WTC11 (cell line): Measurements from ENCODE around the gene VDAC1. TPM values are rescaled to one million over a fixed set of nuclear protein-coding genes. Genes with fewer than 3 reads are reported as not detected.

Experiments used
- ATAC-seq: fragments of 200-7000 bp; cut with Tn5 transposase; 2 replicates; pipeline ENCODE4 v1.10.0; 2021; ENCODE audit warnings: mild to moderate bottlenecking, moderate library complexity
- CTCF ChIA-PET: fragments of 300-600 bp; sonication (Branson Sonifier 250); formaldehyde crosslinking; loops from one replicate; lab custom pipeline; 2021; ENCODE audit warnings: antibody characterized with exemption; lab: Charles Lee
- POLR2A ChIA-PET: fragments of 350-600 bp; sonication (Branson Sonifier 250); formaldehyde crosslinking; loops from one replicate; lab custom pipeline; 2021; ENCODE audit warnings: antibody characterized with exemption; lab: Charles Lee
- DNase-seq: peaks from one replicate; pipeline ENCODE4 v3.0.0; 2021; ENCODE audit warnings: low spot score
- H3K27ac Mint-ChIP-seq: 2 replicates; pipeline ENCODE4 v1.8.0; 2021; ENCODE audit warnings: mixed read lengths
- H3K27me3 Mint-ChIP-seq: 2 replicates; pipeline ENCODE4 v1.8.0; 2021; ENCODE audit warnings: low read depth, mild to moderate bottlenecking, moderate library complexity, mixed read lengths
- H3K36me3 Mint-ChIP-seq: 2 replicates; pipeline ENCODE4 v1.8.0; 2021; ENCODE audit warnings: mixed read lengths
- H3K4me1 Mint-ChIP-seq: 2 replicates; pipeline ENCODE4 v1.8.0; 2022; ENCODE audit warnings: mixed read lengths
- H3K4me3 Mint-ChIP-seq: 2 replicates; pipeline ENCODE4 v1.8.0; 2021; ENCODE audit warnings: mild to moderate bottlenecking, moderate library complexity, mixed read lengths
- H3K9me3 Mint-ChIP-seq: 2 replicates; pipeline ENCODE4 v1.8.0; 2021; ENCODE audit warnings: mixed read lengths
- CREM ChIP-seq: sonication (generic); formaldehyde crosslinking; IDR thresholded peaks from 2 replicates; pipeline ENCODE4 v1.8.1; 2022; ENCODE audit warnings: mild to moderate bottlenecking, missing genetic modification reagents, moderate library complexity
- EMX1 ChIP-seq: fragments of 250-450 bp; sonication (Bioruptor Pico); IDR thresholded peaks from 2 replicates; pipeline ENCODE4 v1.8.0; 2021; ENCODE audit warnings: mild to moderate bottlenecking
- FOXP1 ChIP-seq: sonication (generic); formaldehyde crosslinking; IDR thresholded peaks from 2 replicates; pipeline ENCODE4 v1.8.0; 2022; ENCODE audit warnings: missing genetic modification reagents, mild to moderate bottlenecking, moderate library complexity, borderline replicate concordance
- GRHL2 ChIP-seq: fragments of 250-450 bp; sonication (Bioruptor Pico); IDR thresholded peaks from 2 replicates; pipeline ENCODE4 v1.8.0; 2022; ENCODE audit warnings: mild to moderate bottlenecking, moderate library complexity; ENCODE audit not compliant: insufficient replicate concordance, severe bottlenecking
- IRF2 ChIP-seq: sonication (generic); formaldehyde crosslinking; IDR thresholded peaks from 2 replicates; pipeline ENCODE4 v1.8.0; 2022; ENCODE audit warnings: low read depth, missing genetic modification reagents, borderline replicate concordance
- JUN ChIP-seq: sonication (generic); formaldehyde crosslinking; IDR thresholded peaks from 2 replicates; pipeline ENCODE4 v1.8.0; 2023; ENCODE audit warnings: mild to moderate bottlenecking, missing genetic modification reagents
- NFE2L1 ChIP-seq: sonication (generic); formaldehyde crosslinking; IDR thresholded peaks from 2 replicates; pipeline ENCODE4 v1.8.1; 2023; ENCODE audit warnings: missing genetic modification reagents
- PRRX2 ChIP-seq: fragments of 250-450 bp; sonication (Bioruptor Pico); IDR thresholded peaks from 2 replicates; pipeline ENCODE4 v1.8.0; 2021; ENCODE audit warnings: mild to moderate bottlenecking
- RELA ChIP-seq: sonication (generic); formaldehyde crosslinking; IDR thresholded peaks from 2 replicates; pipeline ENCODE4 v1.8.1; 2022; ENCODE audit warnings: missing genetic modification reagents, mild to moderate bottlenecking, borderline replicate concordance
- RORB ChIP-seq: fragments of 250-450 bp; sonication (Bioruptor Pico); IDR thresholded peaks from 2 replicates; pipeline ENCODE4 v1.9.0; 2021; ENCODE audit warnings: mild to moderate bottlenecking
- SP1 ChIP-seq: sonication (generic); formaldehyde crosslinking; conservative IDR thresholded peaks from 2 replicates; pipeline ENCODE4 v1.8.1; 2022; ENCODE audit warnings: missing genetic modification reagents
- TEAD1 ChIP-seq: sonication (generic); formaldehyde crosslinking; IDR thresholded peaks from 2 replicates; pipeline ENCODE4 v1.8.0; 2022; ENCODE audit warnings: mild to moderate bottlenecking, missing genetic modification reagents
- TEAD4 ChIP-seq: sonication (generic); formaldehyde crosslinking; IDR thresholded peaks from 2 replicates; pipeline ENCODE4 v1.8.0; 2022; ENCODE audit warnings: mild to moderate bottlenecking, missing genetic modification reagents
- ZNF121 ChIP-seq: sonication (generic); formaldehyde crosslinking; IDR thresholded peaks from 2 replicates; pipeline ENCODE4 v1.8.0; 2023; ENCODE audit warnings: missing genetic modification reagents
- ZNF317 ChIP-seq: sonication (generic); formaldehyde crosslinking; IDR thresholded peaks from 2 replicates; pipeline ENCODE4 v1.8.1; 2023; ENCODE audit warnings: low read depth, mild to moderate bottlenecking, moderate library complexity, missing genetic modification reagents, borderline replicate concordance
- total RNA-seq: library from RNA; stranded (reverse); gene quantifications from 3 replicates; pipeline ENCODE4 v1.2.3, GENCODE V29; 2021
- TF ChIP-seq, protein P1 (sequence below): sonication (generic); formaldehyde crosslinking; IDR thresholded peaks from 2 replicates; pipeline ENCODE4 v1.8.1; 2023; ENCODE audit warnings: mild to moderate bottlenecking, missing genetic modification reagents, borderline replicate concordance
- TF ChIP-seq, protein P2 (sequence below): sonication (generic); formaldehyde crosslinking; IDR thresholded peaks from 2 replicates; pipeline ENCODE4 v1.8.1; 2023; ENCODE audit warnings: mild to moderate bottlenecking, moderate library complexity, missing genetic modification reagents
- TF ChIP-seq, protein P3 (sequence below): fragments of 200-600 bp; IDR thresholded peaks from 2 replicates; pipeline ENCODE4 v1.8.0; 2022; ENCODE audit warnings: antibody characterized with exemption
- TF ChIP-seq, protein P4 (sequence below): fragments of 250-450 bp; sonication (Bioruptor Pico); IDR thresholded peaks from 2 replicates; pipeline ENCODE4 v1.9.0; 2021; ENCODE audit warnings: moderate library complexity, mild to moderate bottlenecking, inconsistent platforms, borderline replicate concordance
- TF ChIP-seq, protein P5 (sequence below): fragments of 250-450 bp; sonication (Bioruptor Pico); IDR thresholded peaks from 2 replicates; pipeline ENCODE4 v1.9.0; 2021; ENCODE audit warnings: mild to moderate bottlenecking
- TF ChIP-seq, protein P6 (sequence below): sonication (generic); formaldehyde crosslinking; IDR thresholded peaks from 2 replicates; pipeline ENCODE4 v1.8.1; 2022; ENCODE audit warnings: mild to moderate bottlenecking, moderate library complexity, missing genetic modification reagents
- TF ChIP-seq, protein P7 (sequence below): sonication (generic); formaldehyde crosslinking; IDR thresholded peaks from 2 replicates; pipeline ENCODE4 v1.8.1; 2023; ENCODE audit warnings: mild to moderate bottlenecking, missing genetic modification reagents
- TF ChIP-seq, protein P8 (sequence below): sonication (generic); formaldehyde crosslinking; IDR thresholded peaks from 2 replicates; pipeline ENCODE4 v1.8.1; 2022; ENCODE audit warnings: low read depth, missing genetic modification reagents, borderline replicate concordance

VDAC1 gene
- total RNA-seq, 1 experiment from 2014 or later, result 274 TPM

DNA sequence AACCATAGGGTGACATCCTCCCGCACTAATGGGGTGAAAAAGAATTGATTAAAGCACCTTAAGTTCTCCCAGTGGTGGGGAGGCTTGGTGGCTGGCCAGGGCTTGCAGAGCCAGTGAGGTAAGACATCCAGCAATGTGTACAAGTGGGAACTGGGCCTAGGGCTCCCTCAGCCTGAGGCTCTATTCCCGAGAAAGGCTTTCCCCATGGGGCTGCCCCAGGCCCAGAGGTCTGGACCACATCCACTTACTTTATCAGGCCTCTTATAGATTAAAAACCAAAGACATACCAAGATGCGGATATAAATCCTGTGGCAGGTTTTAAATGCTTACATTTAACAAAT lies 71.6 kb downstream of the VDAC1 start (continued):
- TF ChIP-seq, protein P1, sequence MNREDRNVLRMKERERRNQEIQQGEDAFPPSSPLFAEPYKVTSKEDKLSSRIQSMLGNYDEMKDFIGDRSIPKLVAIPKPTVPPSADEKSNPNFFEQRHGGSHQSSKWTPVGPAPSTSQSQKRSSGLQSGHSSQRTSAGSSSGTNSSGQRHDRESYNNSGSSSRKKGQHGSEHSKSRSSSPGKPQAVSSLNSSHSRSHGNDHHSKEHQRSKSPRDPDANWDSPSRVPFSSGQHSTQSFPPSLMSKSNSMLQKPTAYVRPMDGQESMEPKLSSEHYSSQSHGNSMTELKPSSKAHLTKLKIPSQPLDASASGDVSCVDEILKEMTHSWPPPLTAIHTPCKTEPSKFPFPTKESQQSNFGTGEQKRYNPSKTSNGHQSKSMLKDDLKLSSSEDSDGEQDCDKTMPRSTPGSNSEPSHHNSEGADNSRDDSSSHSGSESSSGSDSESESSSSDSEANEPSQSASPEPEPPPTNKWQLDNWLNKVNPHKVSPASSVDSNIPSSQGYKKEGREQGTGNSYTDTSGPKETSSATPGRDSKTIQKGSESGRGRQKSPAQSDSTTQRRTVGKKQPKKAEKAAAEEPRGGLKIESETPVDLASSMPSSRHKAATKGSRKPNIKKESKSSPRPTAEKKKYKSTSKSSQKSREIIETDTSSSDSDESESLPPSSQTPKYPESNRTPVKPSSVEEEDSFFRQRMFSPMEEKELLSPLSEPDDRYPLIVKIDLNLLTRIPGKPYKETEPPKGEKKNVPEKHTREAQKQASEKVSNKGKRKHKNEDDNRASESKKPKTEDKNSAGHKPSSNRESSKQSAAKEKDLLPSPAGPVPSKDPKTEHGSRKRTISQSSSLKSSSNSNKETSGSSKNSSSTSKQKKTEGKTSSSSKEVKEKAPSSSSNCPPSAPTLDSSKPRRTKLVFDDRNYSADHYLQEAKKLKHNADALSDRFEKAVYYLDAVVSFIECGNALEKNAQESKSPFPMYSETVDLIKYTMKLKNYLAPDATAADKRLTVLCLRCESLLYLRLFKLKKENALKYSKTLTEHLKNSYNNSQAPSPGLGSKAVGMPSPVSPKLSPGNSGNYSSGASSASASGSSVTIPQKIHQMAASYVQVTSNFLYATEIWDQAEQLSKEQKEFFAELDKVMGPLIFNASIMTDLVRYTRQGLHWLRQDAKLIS (CRISPR knock-in tag), result no peak
- no peak for TF ChIP-seq PRRX2 (CRISPR knock-in tag)
- TF ChIP-seq, protein P2, sequence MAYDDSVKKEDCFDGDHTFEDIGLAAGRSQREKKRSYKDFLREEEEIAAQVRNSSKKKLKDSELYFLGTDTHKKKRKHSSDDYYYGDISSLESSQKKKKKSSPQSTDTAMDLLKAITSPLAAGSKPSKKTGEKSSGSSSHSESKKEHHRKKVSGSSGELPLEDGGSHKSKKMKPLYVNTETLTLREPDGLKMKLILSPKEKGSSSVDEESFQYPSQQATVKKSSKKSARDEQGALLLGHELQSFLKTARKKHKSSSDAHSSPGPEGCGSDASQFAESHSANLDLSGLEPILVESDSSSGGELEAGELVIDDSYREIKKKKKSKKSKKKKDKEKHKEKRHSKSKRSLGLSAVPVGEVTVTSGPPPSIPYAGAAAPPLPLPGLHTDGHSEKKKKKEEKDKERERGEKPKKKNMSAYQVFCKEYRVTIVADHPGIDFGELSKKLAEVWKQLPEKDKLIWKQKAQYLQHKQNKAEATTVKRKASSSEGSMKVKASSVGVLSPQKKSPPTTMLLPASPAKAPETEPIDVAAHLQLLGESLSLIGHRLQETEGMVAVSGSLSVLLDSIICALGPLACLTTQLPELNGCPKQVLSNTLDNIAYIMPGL (CRISPR knock-in tag), result no peak
- no peak for TF ChIP-seq CREM (CRISPR knock-in tag)
- TF ChIP-seq TEAD4 (CRISPR knock-in tag), result no peak
- TF ChIP-seq, protein P3, sequence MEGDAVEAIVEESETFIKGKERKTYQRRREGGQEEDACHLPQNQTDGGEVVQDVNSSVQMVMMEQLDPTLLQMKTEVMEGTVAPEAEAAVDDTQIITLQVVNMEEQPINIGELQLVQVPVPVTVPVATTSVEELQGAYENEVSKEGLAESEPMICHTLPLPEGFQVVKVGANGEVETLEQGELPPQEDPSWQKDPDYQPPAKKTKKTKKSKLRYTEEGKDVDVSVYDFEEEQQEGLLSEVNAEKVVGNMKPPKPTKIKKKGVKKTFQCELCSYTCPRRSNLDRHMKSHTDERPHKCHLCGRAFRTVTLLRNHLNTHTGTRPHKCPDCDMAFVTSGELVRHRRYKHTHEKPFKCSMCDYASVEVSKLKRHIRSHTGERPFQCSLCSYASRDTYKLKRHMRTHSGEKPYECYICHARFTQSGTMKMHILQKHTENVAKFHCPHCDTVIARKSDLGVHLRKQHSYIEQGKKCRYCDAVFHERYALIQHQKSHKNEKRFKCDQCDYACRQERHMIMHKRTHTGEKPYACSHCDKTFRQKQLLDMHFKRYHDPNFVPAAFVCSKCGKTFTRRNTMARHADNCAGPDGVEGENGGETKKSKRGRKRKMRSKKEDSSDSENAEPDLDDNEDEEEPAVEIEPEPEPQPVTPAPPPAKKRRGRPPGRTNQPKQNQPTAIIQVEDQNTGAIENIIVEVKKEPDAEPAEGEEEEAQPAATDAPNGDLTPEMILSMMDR, result no peak
- TF ChIP-seq, protein P4, sequence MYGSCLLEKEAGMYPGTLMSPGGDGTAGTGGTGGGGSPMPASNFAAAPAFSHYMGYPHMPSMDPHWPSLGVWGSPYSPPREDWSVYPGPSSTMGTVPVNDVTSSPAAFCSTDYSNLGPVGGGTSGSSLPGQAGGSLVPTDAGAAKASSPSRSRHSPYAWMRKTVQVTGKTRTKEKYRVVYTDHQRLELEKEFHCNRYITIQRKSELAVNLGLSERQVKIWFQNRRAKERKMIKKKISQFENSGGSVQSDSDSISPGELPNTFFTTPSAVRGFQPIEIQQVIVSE (CRISPR knock-in tag), result no peak
- no peak for TF ChIP-seq ZNF317 (CRISPR knock-in tag)
- no peak for TF ChIP-seq NFE2L1 (CRISPR knock-in tag)
- TF ChIP-seq RORB, result no peak
- TF ChIP-seq, all 79 proteins: peak for 0

DNA sequence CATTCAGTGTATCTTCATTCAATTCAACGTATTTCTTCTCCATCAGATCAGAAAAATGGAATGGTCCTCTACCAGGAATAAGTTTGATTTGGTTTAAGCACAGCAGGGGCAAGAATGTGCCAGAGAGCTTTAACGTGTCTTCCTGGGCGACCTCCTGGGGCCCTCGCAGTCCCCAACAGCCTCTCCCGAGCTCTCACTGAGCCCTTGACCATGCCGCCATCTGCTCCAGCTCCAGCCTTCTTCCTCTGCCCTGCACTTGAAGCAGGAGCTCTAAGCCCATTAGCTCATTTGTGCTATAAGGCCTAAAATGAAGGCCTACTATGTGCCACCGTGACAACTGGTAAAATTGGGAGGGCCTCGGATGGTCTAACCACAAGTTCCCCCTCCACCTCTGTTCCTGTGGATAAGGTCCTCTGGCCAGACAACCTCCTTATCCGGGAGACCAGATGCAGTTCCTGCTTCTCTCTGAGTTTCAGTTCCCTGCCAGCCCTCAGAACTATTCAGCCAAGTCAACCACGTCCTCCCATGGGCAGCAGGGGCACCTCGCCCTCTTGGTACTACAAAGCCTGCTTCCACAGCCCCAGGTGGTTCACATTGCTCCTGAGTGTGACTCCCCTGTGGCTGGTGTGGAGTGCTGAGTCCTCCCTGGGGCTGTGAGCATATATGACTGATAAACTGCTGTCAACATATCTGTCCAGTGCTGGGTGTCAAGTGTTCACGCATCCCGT lies 72.2 kb downstream of the VDAC1 start:
- TF ChIP-seq RELA (CRISPR knock-in tag), result no peak
- TF ChIP-seq JUN (CRISPR knock-in tag), result no peak
- no peak for TF ChIP-seq TEAD4 (CRISPR knock-in tag)
- TF ChIP-seq, protein P5, sequence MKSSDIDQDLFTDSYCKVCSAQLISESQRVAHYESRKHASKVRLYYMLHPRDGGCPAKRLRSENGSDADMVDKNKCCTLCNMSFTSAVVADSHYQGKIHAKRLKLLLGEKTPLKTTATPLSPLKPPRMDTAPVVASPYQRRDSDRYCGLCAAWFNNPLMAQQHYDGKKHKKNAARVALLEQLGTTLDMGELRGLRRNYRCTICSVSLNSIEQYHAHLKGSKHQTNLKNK (CRISPR knock-in tag), result no peak
- TF ChIP-seq SP1 (CRISPR knock-in tag), result no peak
- no peak for TF ChIP-seq PRRX2 (CRISPR knock-in tag)
- no peak for TF ChIP-seq IRF2
- TF ChIP-seq ZNF121, result no peak
- TF ChIP-seq TEAD1, result no peak
- TF ChIP-seq, protein P6, sequence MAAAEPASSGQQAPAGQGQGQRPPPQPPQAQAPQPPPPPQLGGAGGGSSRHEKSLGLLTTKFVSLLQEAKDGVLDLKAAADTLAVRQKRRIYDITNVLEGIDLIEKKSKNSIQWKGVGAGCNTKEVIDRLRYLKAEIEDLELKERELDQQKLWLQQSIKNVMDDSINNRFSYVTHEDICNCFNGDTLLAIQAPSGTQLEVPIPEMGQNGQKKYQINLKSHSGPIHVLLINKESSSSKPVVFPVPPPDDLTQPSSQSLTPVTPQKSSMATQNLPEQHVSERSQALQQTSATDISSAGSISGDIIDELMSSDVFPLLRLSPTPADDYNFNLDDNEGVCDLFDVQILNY (CRISPR knock-in tag), result no peak
- no peak for TF ChIP-seq GRHL2 (CRISPR knock-in tag)
- TF ChIP-seq, protein P7, sequence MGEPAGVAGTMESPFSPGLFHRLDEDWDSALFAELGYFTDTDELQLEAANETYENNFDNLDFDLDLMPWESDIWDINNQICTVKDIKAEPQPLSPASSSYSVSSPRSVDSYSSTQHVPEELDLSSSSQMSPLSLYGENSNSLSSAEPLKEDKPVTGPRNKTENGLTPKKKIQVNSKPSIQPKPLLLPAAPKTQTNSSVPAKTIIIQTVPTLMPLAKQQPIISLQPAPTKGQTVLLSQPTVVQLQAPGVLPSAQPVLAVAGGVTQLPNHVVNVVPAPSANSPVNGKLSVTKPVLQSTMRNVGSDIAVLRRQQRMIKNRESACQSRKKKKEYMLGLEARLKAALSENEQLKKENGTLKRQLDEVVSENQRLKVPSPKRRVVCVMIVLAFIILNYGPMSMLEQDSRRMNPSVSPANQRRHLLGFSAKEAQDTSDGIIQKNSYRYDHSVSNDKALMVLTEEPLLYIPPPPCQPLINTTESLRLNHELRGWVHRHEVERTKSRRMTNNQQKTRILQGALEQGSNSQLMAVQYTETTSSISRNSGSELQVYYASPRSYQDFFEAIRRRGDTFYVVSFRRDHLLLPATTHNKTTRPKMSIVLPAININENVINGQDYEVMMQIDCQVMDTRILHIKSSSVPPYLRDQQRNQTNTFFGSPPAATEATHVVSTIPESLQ (CRISPR knock-in tag), result no peak
- no peak for TF ChIP-seq FOXP1 (CRISPR knock-in tag)
- TF ChIP-seq, protein P8, sequence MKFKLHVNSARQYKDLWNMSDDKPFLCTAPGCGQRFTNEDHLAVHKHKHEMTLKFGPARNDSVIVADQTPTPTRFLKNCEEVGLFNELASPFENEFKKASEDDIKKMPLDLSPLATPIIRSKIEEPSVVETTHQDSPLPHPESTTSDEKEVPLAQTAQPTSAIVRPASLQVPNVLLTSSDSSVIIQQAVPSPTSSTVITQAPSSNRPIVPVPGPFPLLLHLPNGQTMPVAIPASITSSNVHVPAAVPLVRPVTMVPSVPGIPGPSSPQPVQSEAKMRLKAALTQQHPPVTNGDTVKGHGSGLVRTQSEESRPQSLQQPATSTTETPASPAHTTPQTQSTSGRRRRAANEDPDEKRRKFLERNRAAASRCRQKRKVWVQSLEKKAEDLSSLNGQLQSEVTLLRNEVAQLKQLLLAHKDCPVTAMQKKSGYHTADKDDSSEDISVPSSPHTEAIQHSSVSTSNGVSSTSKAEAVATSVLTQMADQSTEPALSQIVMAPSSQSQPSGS (CRISPR knock-in tag), result no peak
- no peak for TF ChIP-seq EMX1
- ATAC-seq, result no peak
- no peak for DNase-seq
- H3K36me3 Mint-ChIP-seq, result no peaks in the 10 kb centered on the region
- H3K4me3 Mint-ChIP-seq, result no peak overlapping the region
- no peaks in the 10 kb centered on the region; the same call in 1 of the 2 replicates for H3K27me3 Mint-ChIP-seq
- no peak overlapping the region for H3K27ac Mint-ChIP-seq
- peaks cover 9% of the 10 kb centered on the region for H3K9me3 Mint-ChIP-seq
- ChIA-PET POLR2A (no interaction called here), CTCF (no interaction called here)
- H3K4me1 Mint-ChIP-seq, result no peaks in the 10 kb centered on the region
